BE2C (cell line): ENCODE results near the gene ARPIN.
"Not testable (repeated sequence)": the region's sequence is repeated elsewhere in the genome, so short reads cannot be mapped to it uniquely, and the experiment has no call there.

Experiments
- DNase-seq: peaks from one replicate; pipeline ENCODE4 v3.0.0-alpha.2; 2020
- H3K27me3 ChIP-seq: fragments of 250-450 bp; sonication (Bioruptor Pico); 2 replicates; pipeline ENCODE4 v1.5.1; 2020; ENCODE audit warnings: mild to moderate bottlenecking
- H3K36me3 ChIP-seq: fragments of 250-450 bp; sonication (Bioruptor Pico); 2 replicates; pipeline ENCODE4 v1.5.1; 2020; ENCODE audit warnings: mild to moderate bottlenecking
- H3K4me1 ChIP-seq: fragments of 250-450 bp; sonication (Bioruptor Pico); 2 replicates; pipeline ENCODE4 v1.5.1; 2020
- H3K4me3 ChIP-seq: 2 replicates; pipeline ENCODE4 v1.5.1; 2011; ENCODE audit warnings: low read depth, low read length
- H3K9me3 ChIP-seq: fragments of 250-450 bp; sonication (Bioruptor Pico); 2 replicates; pipeline ENCODE4 v1.5.1; 2020
- TF ChIP-seq, protein P1 (sequence below): IDR thresholded peaks from 2 replicates; pipeline ENCODE4 v1.5.1; 2012; ENCODE audit warnings: mild to moderate bottlenecking, low read depth, low read length

The ARPIN gene

GRCh38 chr15:89875741-89876140, 37.0 kb downstream of the ARPIN start:
- no peaks in the 10 kb centered on the region for H3K4me1 ChIP-seq
- peaks cover 12% of the 10 kb centered on the region for H3K36me3 ChIP-seq
- H3K4me3 ChIP-seq = no peak overlapping the region
- no peaks in the 10 kb centered on the region for H3K27me3 ChIP-seq
- TF ChIP-seq, protein P1, sequence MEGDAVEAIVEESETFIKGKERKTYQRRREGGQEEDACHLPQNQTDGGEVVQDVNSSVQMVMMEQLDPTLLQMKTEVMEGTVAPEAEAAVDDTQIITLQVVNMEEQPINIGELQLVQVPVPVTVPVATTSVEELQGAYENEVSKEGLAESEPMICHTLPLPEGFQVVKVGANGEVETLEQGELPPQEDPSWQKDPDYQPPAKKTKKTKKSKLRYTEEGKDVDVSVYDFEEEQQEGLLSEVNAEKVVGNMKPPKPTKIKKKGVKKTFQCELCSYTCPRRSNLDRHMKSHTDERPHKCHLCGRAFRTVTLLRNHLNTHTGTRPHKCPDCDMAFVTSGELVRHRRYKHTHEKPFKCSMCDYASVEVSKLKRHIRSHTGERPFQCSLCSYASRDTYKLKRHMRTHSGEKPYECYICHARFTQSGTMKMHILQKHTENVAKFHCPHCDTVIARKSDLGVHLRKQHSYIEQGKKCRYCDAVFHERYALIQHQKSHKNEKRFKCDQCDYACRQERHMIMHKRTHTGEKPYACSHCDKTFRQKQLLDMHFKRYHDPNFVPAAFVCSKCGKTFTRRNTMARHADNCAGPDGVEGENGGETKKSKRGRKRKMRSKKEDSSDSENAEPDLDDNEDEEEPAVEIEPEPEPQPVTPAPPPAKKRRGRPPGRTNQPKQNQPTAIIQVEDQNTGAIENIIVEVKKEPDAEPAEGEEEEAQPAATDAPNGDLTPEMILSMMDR = no peak
- H3K9me3 ChIP-seq = no peaks in the 10 kb centered on the region
- DNase-seq = no peak

DNA sequence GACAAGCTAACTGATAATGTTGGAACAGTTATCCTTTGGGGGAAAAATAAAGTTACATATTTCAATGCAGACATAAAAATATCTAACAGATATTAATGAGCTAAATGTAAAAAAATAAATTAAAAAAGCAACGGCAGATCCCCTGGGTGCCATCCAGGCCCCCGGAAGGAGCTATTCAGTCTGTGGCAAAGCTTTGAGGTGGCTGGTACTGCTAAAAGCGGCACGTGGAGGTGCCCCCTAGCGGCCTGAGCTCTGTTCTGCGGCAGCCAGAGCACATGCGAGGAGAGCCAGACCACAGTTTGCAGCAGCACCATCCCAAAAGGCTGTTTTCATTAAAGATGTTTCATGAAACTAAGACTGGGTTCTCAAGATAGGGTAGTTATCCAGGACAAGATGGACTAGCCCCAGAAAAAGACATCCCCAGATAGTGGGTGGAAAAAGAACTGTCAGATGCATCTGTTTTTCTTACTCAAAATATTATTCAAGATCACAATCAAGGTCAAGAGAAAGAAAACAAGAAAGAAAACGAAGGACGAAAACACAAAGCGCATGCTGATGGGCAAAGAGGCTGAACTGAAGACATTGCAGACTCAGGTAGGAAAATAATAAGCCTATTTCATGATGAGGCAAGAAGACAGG, 37.7 kb downstream of the ARPIN start:
- Histone ChIP-seq H3K4me1 (no peaks in the 10 kb centered on the region), H3K4me3 (no peak overlapping the region), H3K36me3 (peaks cover 15% of the 10 kb centered on the region), H3K27me3 (no peaks in the 10 kb centered on the region), H3K9me3 (no peaks in the 10 kb centered on the region)
- DNase-seq = peak; percentile 88
- TF ChIP-seq, protein P1 = peak; percentile 98

GRCh38 chr15:89870688-89871288, 42.0 kb downstream of the ARPIN start:
- TF ChIP-seq, protein P1 = no peak
- H3K36me3 ChIP-seq = peaks cover 17% of the 10 kb centered on the region
- no peak for DNase-seq
- no peaks in the 10 kb centered on the region for H3K9me3 ChIP-seq
- H3K4me1 ChIP-seq = no peaks in the 10 kb centered on the region
- no peak overlapping the region for H3K4me3 ChIP-seq
- no peaks in the 10 kb centered on the region for H3K27me3 ChIP-seq

DNA sequence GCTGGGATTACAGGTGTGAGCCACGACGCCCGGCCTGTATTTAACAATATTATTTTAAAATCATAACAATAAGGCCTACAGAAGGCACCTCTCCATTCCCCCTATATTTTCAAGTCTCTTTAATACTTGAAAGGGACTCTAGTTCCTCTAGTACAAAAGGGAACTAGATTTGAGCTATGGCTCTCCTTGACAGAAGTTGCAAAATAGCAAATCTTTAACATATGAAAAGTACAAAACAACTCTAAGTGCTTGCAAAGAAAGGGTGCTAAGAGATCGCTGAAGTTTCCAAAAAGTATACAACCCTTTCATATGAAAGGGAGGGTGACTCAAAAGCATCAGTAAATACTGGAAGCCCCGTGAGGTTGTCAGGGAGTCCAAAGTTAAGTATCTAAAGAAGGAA, 42.7 kb downstream of the ARPIN start:
- TF ChIP-seq, protein P1 = no peak
- H3K4me1 ChIP-seq = no peaks in the 10 kb centered on the region
- no peaks in the 10 kb centered on the region for H3K27me3 ChIP-seq
- H3K4me3 ChIP-seq = no peak overlapping the region
- peaks cover 17% of the 10 kb centered on the region for H3K36me3 ChIP-seq
- H3K9me3 ChIP-seq = no peaks in the 10 kb centered on the region
- no peak for DNase-seq

DNA sequence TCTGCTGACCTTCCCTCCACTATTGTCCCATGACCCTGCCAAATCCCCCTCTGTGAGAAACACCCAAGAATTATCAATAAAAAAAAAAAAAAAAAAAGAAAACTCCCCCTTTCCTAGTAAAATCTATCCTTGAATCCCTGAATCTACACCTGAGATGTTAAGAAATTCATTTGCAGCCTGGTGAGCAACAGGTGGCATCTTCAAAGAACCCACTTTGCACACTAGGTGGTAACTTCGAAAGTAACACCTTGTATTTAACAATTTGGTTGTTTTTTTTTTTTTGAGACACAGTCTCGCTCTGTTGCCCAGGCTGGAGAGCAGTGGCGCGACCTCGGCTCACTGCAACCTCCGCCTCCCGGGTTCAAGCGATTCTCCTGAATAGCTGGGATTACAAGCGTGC, 43.3 kb downstream of the ARPIN start:
- not testable (repeated sequence) for H3K27me3 ChIP-seq, H3K4me1 ChIP-seq, H3K9me3 ChIP-seq, DNase-seq, H3K4me3 ChIP-seq
- peaks cover 17% of the 10 kb centered on the region for H3K36me3 ChIP-seq

- Histone ChIP-seq H3K36me3 (peaks cover 5% of the 10 kb centered on the region; the same call in 1 of the 2 replicates), H3K4me1 (no peaks in the 10 kb centered on the region), H3K27me3 (no peaks in the 10 kb centered on the region), H3K4me3 (no peak overlapping the region), H3K9me3 (no peaks in the 10 kb centered on the region)
- TF ChIP-seq, protein P1 = no peak
- DNase-seq = no peak
These were observed 47.6 kb downstream of the ARPIN start for GRCh38 chr15:89864958-89865739.
